ENCODE results near the gene ATP6V1G2.
"Not testable (repeated sequence)": the region's sequence is repeated elsewhere in the genome, so short reads cannot be mapped to it uniquely, and the experiment has no call there.

The ATP6V1G2 gene

DNA sequence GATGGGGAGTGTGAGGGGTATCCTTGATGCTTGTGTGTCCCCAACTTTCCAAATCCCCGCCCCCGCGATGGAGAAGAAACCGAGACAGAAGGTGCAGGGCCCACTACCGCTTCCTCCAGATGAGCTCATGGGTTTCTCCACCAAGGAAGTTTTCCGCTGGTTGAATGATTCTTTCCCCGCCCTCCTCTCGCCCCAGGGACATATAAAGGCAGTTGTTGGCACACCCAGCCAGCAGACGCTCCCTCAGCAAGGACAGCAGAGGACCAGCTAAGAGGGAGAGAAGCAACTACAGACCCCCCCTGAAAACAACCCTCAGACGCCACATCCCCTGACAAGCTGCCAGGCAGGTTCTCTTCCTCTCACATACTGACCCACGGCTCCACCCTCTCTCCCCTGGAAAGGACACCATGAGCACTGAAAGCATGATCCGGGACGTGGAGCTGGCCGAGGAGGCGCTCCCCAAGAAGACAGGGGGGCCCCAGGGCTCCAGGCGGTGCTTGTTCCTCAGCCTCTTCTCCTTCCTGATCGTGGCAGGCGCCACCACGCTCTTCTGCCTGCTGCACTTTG lies 29.0 kb upstream of the ATP6V1G2 start, which contains the start of gene TNF:
Gene TNF, plus strand, starts transcription at position 231 of the 567 bp plus-strand sequence. Its CDS starts 177 bp downstream, at position 408.
- DNase-seq: no peak

DNA sequence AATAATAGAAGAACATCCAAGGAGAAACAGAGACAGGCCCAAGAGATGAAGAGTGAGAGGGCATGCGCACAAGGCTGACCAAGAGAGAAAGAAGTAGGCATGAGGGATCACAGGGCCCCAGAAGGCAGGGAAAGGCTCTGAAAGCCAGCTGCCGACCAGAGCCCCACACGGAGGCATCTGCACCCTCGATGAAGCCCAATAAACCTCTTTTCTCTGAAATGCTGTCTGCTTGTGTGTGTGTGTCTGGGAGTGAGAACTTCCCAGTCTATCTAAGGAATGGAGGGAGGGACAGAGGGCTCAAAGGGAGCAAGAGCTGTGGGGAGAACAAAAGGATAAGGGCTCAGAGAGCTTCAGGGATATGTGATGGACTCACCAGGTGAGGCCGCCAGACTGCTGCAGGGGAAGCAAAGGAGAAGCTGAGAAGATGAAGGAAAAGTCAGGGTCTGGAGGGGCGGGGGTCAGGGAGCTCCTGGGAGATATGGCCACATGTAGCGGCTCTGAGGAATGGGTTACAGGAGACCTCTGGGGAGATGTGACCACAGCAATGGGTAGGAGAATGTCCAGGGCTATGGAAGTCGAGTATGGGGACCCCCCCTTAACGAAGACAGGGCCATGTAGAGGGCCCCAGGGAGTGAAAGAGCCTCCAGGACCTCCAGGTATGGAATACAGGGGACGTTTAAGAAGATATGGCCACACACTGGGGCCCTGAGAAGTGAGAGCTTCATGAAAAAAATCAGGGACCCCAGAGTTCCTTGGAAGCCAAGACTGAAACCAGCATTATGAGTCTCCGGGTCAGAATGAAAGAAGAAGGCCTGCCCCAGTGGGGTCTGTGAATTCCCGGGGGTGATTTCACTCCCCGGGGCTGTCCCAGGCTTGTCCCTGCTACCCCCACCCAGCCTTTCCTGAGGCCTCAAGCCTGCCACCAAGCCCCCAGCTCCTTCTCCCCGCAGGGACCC lies 28.0 kb upstream of the ATP6V1G2 start:
- no peak for DNase-seq

DNA sequence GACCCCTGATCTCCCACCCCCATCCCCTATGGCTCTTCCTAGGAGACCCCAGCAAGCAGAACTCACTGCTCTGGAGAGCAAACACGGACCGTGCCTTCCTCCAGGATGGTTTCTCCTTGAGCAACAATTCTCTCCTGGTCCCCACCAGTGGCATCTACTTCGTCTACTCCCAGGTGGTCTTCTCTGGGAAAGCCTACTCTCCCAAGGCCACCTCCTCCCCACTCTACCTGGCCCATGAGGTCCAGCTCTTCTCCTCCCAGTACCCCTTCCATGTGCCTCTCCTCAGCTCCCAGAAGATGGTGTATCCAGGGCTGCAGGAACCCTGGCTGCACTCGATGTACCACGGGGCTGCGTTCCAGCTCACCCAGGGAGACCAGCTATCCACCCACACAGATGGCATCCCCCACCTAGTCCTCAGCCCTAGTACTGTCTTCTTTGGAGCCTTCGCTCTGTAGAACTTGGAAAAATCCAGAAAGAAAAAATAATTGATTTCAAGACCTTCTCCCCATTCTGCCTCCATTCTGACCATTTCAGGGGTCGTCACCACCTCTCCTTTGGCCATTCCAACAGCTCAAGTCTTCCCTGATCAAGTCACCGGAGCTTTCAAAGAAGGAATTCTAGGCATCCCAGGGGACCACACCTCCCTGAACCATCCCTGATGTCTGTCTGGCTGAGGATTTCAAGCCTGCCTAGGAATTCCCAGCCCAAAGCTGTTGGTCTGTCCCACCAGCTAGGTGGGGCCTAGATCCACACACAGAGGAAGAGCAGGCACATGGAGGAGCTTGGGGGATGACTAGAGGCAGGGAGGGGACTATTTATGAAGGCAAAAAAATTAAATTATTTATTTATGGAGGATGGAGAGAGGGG lies 27.1 kb upstream of the ATP6V1G2 start:
- no peak for DNase-seq

DNA sequence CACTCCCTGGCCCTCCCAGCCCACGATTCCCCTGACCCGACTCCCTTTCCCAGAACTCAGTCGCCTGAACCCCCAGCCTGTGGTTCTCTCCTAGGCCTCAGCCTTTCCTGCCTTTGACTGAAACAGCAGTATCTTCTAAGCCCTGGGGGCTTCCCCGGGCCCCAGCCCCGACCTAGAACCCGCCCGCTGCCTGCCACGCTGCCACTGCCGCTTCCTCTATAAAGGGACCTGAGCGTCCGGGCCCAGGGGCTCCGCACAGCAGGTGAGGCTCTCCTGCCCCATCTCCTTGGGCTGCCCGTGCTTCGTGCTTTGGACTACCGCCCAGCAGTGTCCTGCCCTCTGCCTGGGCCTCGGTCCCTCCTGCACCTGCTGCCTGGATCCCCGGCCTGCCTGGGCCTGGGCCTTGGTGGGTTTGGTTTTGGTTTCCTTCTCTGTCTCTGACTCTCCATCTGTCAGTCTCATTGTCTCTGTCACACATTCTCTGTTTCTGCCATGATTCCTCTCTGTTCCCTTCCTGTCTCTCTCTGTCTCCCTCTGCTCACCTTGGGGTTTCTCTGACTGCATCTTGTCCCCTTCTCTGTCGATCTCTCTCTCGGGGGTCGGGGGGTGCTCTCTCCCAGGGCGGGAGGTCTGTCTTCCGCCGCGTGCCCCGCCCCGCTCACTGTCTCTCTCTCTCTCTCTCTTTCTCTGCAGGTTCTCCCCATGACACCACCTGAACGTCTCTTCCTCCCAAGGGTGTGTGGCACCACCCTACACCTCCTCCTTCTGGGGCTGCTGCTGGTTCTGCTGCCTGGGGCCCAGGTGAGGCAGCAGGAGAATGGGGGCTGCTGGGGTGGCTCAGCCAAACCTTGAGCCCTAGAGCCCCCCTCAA lies 25.9 kb upstream of the ATP6V1G2 start, which contains the start of gene LTA:
Gene LTA, plus strand, starts transcription at position 249 of the 871 bp plus-strand sequence. Its CDS starts 454 bp downstream, at position 703.
- no peak for DNase-seq

DNA sequence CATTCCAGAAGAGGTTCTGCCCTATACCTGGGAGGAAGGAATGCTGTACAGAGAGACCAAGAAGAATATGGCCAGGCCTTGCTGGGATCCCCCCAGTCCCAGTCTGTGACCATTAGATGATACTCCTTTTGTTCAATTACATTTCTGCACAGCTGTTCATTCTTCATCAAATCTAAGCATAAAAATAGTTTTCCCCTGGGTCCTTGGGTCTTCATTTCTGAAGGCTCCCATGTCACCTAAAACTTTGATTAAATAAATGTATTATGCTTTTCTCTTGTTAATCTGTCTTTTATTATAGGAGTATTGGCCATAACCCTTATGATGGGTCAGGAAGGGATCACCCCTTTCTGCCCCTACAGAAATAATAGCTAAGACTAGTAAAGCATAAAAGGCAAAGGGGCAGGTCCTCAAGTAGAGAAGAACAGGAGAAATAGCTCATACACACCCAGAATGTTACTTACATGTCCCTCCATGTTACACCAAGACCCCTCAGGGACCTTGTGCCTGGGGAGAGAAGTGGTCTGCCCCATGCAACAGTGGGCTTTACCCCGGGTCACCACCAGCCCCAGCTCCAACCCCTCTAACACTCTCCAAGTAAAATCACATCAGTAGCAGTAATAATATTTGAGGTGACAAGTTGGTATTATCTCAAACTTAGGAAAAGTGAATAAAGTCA lies 23.6 kb upstream of the ATP6V1G2 start:
- DNase-seq: no peak

DNA sequence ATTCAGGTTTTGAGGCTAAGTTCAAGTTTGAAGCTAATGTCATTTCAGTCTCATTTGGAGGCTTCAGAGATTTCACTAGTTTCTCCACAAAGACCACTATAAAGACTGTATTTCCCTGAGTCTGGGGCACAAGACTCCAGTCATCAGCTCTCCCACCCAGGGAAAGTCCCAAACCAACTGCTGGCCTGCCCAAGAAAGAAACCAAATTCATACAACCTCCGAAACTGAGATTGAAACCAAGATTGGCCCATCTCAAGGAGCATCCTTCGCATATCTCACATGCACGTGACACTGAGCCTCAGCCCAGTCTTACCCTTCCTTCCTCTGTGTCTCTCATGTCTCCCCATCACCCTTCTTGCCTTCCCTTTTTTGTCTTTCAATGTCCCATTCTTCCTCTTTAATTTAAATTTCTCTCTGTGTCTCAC lies 22.1 kb upstream of the ATP6V1G2 start:
- DNase-seq: no peak

DNA sequence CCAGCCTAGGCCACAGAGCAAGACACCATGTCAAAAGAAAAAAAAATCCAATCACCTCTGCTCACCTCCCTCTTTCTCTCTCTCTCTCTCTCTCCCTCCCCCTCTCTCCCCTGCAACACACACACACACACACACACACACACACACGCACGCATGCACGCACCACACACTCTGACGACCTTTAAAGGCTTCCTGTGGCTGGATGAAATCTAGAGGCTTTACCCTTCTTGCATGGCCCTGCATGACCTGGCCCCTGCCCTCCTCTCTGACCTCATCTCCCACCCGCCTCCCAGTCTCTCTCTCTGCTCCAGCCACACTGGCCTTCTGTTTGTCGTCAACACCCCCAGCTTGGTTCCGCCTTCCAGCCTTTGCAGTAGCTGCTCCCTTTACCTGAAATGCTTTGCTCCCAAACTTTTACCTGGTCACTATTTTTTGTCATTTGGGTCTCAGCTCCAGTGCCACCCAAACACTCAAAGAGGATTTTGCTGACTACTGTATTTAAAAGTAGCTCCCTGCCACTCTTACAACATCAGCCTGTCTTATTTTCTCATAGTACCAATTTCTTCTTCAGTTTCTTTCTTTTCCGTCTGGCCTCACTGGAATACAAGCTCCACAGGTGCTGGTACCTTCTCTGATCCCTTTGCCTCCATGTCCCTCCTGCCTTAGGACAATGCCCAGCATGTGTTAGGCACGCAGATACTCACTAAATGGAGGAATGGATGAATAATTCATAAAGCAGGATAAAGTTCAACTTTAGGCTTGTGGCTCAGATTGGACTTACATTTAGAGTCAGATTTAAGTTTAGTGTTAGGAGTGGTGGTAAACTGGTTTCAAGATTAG lies 21.3 kb upstream of the ATP6V1G2 start:
- no peak for DNase-seq

DNA sequence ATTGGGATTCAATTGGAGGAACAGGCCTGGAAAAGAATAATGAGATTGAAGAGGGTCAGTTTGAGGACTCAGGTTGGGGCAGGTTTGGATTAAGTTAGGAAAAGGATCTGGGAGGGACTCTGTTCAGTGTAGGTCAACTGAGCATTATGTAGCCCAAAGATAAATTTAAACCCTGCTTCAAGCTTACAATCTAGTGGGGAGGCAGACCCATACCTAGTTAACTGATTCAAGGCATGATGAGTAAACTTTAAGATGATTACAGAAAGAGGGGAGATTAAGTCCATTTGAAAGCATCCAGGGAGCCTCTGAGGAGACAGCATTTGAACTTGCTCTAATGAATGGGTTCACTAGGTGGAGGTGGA lies 14.3 kb upstream of the ATP6V1G2 start:
- no peak for DNase-seq

DNA sequence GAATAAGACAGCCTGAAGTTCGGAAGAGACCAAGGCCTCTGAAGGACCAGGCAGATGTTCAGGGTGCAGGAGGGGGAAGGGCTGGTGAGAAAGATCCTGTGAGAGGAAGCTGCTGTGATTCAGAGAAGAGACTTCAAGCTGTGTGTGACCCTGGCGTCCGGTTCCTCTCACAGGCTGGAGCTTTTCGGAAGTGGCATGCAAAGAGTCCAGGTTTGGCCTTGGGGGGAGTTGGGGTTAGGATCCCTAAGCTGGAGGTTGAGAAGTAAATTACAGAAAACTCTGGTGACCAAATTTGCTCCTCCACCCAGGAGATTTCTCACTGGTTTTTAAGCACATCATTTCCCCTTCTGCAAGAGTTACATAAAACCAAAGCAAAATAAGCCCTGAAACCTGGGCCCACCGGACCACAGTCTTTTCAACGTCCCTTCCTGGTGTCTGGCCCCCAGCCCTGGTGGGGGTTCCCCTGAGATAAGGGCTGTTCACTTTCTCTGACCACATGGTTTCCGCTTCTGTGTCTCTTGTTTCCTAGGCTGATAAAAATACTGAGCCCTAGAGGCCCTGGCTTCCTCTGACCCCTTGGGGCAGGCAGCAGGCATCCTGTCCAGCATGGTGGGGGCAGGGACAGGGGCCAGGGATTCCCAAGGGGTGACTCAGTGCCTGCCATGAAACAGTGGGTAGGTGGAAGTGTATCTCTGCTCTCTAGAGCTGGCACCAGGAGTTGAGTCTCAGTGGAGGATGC lies 13.7 kb upstream of the ATP6V1G2 start:
- DNase-seq: no peak

DNA sequence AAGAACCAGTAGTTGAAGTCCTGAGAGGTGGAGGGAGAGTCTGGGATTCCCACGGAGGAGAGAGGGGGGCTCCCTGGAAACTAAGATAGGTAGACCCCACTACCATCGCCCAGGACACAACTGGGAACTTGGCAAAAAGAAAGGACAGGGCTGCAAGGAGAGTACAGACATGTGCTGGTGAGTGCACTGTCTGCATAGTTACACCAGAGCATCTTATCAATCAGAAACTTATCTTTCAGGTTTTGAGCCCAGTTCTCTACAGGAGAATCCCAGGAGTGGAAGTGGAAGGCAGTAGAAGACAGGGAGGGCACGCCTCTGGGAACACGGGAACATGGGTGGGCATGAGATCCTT lies 13.2 kb upstream of the ATP6V1G2 start:
- no peak for DNase-seq

DNA sequence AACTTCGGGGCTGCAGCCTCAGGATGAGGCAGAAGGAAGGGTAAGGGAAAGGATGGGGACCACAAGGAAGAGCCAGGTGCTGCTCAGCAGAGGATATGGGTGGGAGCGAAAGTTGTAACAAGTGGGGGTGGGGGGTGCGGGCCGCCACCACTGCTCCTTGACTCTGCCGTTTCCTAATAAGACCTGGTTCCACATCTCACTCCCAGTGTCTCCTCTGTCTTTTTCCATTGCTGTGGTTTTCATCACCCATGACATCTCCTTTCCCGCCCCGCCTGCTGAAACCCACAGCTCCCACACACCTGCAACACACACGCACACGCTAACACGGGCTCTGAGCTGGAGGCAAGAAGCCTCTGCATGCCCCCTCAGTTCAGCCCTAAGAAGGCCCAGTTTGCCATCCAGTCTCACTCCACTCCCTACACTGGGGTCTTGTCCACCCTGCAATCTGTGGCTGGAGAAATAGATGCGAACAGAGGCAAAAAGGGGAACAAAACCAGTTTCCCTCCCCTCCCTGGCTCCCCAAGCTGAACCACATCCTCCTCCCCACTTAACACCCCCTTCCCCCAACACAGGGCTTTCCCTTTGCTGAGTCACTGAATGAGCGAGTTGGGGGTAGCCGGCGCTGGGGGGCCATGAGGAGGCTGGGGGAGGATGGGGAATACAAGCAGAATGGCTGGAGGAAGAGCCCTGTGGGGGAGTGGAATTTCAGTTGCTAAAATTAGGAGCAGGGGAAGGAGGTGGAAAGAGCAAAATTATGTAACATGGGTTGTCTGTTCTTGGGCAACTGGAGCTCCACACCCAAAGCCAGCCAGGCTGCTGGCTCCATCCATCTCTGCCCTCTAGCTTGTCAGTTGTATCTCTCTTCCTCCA lies 12.5 kb upstream of the ATP6V1G2 start:
- no peak for DNase-seq

DNA sequence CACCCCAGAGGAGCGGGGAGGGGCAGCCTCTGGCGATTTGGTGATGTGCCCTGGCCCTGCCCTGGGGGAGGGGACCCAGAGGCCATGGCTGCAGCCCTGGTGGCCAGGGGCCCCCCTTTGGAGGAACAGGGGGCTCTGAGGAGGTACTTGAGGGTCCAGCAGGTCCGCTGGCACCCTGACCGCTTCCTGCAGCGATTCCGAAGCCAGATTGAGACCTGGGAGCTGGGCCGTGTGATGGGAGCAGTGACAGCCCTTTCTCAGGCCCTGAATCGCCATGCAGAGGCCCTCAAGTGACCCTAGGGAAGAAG lies 11.9 kb upstream of the ATP6V1G2 start:
- no peak for DNase-seq

DNA sequence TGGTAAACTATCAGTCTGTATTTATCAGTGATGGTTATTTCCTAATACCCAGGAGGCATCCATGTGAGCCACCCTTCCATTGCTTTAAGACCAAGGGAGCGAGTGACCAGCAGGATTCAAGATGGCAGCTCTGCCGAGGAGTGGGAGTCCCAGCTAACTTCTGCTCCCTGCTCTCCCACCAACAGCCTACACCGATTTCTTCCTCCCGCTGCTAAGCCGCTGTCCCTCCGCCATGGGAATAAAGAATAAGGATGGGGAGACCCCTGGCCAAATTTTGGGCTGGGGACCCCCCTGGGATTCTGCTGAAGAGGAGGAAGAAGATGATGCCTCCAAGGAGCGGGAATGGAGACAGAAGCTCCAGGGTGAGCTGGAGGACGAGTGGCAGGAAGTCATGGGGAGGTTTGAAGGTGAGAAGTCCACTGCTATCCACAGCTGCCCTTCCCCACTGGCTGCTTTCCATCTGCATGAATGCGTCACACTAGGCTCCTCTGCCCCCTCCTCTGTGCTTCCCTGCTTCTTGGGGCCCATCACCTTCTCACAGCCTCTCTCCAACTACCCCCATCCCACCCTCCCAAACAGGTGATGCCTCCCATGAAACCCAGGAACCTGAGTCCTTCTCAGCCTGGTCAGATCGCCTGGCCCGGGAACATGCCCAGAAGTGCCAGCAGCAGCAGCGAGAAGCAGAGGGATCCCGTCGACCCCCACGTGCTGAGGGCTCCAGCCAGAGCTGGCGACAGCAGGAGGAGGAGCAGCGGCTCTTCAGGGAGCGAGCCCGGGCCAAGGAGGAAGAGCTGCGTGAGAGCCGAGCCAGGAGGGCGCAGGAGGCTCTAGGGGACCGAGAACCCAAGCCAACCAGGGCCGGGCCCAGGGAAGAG lies 11.3 kb upstream of the ATP6V1G2 start:
- DNase-seq: no peak

DNA sequence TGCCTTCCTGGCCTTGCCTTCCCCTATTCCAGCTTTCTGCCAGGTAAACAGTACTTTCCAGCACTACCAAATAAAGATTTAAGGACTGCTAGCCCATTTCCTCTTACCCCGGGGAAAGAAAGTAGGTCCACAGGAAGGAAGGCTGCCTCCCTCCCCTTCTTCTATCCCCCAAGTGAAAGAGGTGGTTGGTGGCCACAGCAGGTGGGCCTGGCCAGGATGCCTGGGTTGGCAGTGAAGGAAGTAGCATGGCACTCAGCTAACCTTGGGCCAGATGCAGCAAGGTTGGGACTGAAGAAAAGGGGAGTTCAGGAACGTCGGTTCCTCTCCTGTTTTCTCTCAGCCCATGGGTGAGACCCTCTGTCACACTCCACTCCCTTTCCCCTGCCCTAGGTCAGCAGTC lies 9.9 kb upstream of the ATP6V1G2 start:
- DNase-seq: no peak

DNA sequence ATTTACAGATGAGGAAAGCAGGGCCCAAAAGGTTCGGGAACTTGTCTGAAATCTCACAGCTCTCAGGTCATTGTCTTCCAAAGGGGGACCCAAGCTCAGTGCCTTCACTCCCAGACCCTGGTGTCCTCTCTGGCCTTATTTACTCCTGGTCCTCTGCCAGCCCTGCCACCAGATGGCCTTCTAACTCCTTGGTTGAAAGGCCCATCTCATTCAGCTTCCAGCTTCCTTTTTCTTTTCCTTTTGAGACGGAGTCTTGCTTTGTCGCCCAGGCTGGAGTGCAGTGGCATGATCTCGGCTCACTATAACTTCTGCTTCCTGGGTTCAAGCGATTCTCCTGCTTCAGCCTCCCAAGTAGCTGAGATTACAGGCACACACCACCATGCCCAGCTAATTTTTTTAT lies 5.0 kb upstream of the ATP6V1G2 start:
- DNase-seq: not testable (repeated sequence)

DNA sequence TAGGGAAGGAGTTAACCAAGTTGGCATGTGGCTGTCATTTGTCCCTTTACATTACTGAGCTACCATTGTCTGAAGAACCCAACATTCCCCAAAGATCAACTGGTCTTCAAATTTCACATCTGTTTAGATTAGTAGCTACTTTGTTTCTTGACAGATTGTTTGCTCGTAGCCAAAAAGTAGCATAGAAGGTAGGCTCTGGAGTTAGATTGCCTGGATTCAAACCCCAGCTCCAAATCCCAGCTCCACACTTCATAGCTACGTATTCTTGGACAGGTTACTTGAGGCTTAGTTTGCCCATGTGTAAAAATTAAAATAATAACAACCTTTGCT lies 2.1 kb upstream of the ATP6V1G2 start:
- no peak for DNase-seq

DNA sequence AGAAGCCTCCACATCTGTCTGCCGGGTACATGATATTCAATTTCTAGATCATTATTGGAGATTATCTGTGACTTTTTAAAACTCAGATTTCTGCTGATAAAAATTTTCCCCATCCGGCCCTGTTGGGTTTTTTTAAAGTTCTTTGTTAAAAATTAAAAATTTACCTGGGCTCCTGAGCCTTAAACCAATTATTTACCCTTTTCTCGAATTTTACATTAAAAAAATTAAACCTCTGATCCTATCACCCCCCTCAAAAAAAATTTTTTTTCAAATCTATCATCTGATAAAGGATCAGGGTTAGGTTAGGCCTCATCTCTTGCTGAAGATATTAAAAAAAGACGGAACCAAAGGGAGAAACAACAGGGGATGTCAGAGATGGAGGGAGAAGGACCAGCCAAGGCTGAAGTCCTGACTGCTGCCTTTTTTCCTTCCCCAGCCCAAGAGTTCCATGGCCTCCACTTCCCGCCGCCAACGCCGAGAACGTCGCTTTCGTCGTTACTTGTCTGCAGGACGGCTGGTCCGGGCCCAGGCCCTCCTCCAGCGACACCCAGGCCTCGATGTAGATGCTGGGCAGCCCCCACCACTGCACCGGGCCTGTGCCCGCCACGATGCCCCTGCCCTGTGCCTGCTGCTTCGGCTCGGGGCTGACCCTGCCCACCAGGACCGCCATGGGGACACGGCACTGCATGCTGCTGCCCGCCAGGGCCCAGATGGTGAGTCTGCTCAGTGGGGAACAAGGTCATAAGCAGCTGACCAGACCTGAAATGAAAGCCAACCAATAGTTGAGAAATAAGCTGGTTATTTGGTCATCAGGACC lies 1.5 kb upstream of the ATP6V1G2 start:
- DNase-seq: no peak
